Activated CD8-positive, alpha-beta memory T cell treated with anti-CD3 and anti-CD28 coated beads for 36 hours (primary cell): ENCODE data around the gene LIPN. TPM values are rescaled to one million over a fixed set of nuclear protein-coding genes. Genes with fewer than 3 reads are reported as not detected.

Experiments
- CTCF ChIA-PET: fragments of 350-600 bp; sonication (Branson Sonifier 250); formaldehyde crosslinking; loops from one replicate; lab custom pipeline; 2021; ENCODE audit warnings: antibody characterized with exemption; lab: Charles Lee
- POLR2A ChIA-PET: fragments of 350-600 bp; sonication (Branson Sonifier 250); formaldehyde crosslinking; loops from one replicate; lab custom pipeline; 2021; ENCODE audit warnings: antibody characterized with exemption; lab: Charles Lee
- total RNA-seq, 2 experiments: library from RNA; stranded (reverse); gene quantifications; one replicate each; pipeline ENCODE4 v1.2.3, GENCODE V29; 2021

The LIPN gene
- total RNA-seq, 2 experiments from 2014 or later: not detected

DNA sequence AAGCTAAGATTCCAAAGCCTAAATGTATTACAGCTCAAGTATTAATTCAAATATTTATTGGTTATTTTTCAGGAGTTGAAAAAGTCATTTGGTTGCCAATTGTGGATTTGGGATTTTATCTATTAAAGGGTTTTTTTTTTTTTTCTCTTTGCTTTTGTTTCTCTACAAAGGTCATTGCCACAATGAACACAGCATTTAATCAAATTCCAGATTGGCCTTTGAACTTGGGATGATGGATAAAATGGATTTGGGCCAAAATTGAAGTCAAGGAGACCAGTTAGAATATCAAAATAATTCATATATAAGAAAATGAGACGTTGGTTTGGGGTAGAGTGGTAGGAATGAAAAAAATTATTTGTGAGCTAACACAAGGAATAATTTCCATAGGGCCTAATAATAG, 9.6 kb downstream of the LIPN start:
- POLR2A ChIA-PET: interaction anchor here (0.6 kb wide), 1 partner anchor 304 kb away, joined by 4 read pairs; no protein-coding TSS in a partner anchor
- CTCF ChIA-PET: no interaction called here

DNA sequence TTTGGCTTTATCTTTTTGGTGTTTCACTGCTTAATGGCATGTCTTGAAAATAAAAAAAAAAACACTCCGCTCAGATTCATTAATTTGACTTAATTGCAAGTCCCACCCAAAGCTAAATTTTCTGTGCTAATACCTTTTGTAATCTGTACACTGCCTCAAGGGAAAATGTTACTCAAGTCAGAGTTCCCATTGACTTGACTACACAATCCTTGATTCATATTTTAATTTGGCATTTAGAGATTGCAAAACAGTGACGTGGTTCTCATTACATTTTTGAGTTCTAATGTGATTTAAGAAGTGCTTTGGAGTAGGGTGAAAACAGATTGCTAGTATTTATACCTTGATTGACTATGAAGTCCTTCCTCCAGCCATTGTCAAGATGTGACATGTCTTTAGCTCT, 21.4 kb downstream of the LIPN start:
- ChIA-PET CTCF (interaction anchor here (0.6 kb wide), 1 partner anchor 54 kb away, joined by 3 read pairs; no protein-coding TSS in a partner anchor), POLR2A (no interaction called here)

DNA sequence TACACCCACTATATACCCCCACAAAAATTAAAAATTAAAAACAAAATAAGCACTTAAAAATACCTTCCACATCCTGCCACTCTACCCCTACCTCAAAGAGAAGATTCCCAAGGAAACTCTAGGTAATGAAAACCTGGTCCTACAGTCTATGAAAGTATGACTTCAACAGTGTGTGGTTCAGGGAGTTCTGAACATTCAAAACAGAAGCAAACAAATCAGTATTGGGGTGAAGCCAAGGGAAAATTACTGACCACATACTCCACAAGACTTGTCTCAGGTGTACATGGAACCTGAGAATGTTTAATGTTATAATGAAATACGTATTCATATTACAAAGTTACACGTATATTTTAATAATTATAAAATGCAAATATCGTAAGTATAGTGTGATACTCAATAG, 22.4 kb downstream of the LIPN start:
- ChIA-PET CTCF (no interaction called here), POLR2A (no interaction called here)

DNA sequence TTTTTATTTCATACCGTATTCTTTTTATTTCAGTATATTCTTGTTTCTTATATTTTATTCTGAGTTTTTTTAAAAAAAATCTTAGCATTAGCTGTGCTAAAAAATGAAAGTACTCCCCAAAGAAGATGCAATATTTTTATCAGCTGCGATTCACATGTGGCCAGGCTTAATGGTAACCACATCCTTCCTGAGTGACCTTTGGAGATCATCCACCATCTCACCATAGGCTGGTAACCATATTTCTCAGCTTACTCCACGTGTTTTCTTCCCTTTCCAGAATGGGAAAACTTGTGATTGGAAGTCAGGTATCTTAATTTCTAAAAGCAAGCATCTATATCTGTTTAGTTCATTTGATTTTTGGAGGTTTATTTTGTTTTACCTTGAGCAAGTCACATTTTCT, 23.9 kb downstream of the LIPN start:
- CTCF ChIA-PET: no interaction called here

DNA sequence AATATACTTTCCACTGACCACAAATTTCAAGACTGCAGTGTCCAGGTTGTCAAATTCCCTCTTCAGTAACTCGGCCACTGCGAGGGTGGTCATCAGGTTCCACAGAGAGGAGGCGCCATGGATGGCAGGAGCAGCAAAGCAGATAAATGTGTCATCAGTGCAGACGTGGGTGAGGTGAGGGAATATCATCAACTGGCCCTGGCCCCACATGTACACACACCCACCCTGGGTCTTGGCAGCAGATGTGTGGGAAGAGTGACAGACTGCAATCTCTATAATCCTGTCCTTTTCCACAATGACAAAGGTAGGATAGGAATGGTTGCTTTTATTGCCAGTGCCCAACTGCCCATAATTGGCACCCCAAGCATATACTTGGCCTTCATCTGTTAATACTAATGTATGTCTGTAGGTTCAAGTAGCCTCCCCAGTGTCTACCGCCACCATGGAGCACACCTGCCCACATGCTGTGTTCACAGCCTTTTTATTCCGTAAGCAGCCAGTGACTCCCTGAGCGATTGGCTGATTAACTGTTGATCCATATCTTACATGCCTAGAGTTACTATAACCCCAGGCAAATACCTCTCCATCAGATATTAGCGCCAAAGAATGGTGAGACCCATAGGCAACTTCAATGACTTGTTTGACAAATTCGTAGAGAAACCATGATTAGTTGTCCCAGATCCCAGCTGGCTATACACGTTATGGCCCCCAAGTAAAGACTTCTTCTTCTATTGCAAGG, 26.4 kb downstream of the LIPN start:
- ChIA-PET CTCF (no interaction called here), POLR2A (no interaction called here)

More for the DNA sequence above, 23.9 kb downstream of the LIPN start:
- POLR2A ChIA-PET: no interaction called here

DNA sequence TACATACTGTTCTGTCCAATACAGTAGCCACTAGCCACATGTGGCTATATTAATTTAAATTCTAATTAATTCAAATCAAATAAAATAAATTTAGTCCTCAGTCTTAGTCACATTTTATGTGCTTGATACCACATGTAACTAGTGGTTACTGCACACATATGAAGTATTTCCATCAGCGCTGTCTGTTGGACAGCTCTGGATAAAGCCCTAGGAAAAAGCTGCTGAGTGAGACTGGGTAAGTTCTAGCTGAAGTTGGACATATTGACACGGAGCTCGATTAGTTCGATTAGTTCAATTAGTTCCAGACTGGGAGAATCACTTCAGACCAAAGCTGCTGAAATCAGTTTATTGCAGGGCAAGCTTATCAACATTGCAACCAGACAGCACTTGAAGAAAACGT, 27.6 kb downstream of the LIPN start:
- ChIA-PET POLR2A (no interaction called here), CTCF (no interaction called here)

DNA sequence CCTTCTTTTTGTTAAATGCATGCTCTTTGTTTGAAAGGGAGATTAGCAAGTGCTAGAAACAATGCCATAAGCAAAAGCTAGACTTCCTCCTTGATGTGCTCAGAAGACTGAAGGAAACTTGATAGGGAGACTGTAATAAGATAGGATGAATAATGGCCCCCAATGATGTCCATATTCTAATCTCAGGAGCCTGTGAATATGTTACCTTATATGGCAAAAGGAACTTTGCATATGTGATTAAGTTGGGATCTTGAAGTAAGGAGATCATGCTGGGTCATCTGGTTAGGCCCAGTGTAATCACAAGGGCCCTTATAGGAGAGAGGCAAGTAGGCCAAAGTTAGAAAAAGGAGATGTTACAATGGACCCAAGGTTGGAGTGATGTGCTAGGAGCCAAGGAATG, 29.1 kb downstream of the LIPN start:
- ChIA-PET CTCF (no interaction called here), POLR2A (no interaction called here)

DNA sequence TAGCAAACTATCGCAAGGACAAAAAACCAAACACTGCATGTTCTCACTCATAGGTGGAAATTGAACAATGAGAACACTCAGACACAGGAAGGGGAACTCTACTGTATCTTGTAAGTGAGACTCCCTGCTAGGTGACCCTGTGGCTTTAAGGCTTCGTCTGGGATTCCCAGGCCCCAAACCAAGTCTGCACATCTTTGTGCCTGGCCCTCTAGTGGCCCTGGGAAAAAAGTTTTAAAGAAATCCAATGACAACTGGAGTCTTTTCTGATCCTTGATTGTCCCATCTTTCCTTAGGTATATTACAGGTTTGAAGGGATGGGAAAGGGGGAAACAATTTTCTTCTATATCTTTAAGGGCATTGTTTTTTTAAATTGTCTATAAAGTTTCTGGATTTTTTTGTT, 32.1 kb downstream of the LIPN start:
- ChIA-PET CTCF (interaction anchor here (1.3 kb wide), 1 partner anchor 18 kb away, joined by 4 read pairs; no protein-coding TSS in a partner anchor), POLR2A (no interaction called here)

DNA sequence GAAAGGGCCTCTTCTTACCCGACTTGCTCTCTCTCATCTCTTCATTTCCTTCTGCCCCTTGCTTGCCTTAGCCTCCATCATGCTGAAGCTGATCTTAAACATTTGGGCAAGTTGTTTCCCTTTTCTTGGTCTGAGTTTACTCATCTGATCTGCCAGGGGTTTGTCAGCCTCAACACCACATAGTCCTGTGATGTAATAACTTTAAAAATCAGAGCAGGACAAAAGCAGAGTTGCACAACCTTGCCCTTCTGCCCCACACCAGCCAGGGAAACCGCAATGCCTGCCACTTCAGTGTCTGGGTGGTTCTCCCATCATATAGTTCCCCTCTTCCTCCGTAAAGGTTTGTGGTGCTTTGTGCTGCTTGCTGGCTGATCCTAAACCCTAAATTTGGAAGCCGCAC, 32.8 kb downstream of the LIPN start:
- CTCF ChIA-PET: no interaction called here
- POLR2A ChIA-PET: no interaction called here

DNA sequence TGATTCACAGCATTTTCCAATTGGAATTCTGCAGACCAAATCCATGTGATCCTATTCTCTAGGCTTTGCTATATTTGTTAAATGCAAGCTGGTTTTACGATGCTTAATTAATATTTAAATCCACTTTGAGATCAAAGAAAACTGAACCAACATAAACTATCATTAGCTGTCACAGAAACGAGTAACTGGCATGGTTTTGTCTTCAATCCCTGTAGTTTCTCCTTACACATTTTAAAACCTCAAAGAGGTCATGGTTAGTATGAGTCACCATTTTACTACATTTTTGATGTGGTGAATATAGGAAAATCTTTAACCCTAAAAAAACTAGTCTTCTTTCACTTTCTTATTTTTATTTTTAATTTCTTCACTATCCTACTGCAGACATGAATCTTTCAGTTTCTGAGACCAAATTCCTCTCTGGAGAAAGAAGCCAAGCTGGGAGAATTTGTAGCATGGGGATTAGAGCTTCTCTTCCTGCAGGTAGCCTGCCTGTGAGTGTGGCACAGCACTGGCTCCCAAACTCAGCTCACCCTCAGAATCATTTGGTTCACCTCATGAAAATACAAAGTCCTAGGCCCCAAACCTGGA, 34.0 kb downstream of the LIPN start:
- ChIA-PET CTCF (no interaction called here), POLR2A (interaction anchor here (0.5 kb wide), 1 partner anchor 907 kb away, joined by 4 read pairs; the partner anchor contains the start of gene KIF20B)

DNA sequence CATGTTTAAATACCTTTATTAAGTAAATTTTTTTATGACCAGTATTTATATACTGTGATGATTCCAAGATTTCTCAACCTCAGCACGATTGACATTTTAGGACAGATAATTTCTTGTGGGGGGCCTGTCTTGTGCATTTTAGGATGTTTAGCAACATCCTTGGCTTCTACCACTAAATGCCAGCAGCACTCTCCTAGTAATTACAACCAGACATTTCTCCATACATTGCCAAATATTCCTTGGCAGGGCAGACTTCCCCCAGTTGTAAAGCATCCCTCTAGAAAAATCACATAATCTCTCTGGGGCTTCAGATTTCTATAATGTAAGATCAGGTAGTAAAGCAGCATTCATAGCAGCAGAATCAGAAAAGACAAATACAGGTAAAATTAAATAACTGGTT, 34.9 kb downstream of the LIPN start:
- ChIA-PET POLR2A (no interaction called here), CTCF (no interaction called here)

DNA sequence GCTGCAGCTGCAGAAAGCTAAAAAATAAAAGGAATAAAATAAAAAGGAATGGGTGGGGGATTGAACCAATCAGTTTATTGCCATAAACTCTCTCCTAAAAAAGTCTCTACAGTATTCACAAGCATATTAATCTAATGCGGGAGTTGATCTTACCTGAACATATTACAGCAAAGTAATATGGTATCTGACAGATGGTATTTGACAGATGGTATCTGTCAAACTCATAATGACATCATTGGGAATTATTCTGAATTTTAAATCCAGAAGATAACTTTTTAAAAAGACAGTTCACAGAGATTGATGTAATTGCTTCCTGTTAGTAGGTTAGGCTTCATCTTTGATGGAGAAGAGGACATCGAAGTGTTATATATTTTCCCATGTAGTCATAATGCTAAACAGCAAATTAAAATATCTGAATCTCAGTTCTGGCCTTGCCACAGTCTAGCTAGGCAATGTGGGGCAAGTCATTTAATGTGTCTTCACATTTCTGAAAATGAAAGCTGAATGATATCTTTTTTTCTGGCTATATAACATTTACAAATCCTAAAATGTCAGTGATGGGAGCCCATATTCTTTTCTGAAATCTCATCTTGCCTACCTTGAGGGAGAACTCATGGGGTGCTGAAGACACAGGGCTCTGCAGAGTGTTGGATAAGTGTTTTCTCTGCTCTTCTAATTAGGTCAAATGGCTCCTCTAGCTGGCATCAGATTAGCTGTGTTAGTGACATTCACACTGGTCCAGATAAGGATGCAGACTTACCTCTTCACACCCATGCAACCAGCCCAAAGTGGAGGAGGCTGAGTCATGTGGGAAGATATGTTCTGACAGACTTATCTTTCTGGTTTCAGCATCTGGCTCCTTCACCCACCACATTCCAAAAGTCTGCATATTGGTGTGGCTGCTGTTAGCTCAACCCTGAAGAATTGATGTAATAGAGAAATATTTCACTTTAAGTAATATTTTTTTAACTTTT, 40.6 kb downstream of the LIPN start:
- POLR2A ChIA-PET: no interaction called here
- CTCF ChIA-PET: no interaction called here

DNA sequence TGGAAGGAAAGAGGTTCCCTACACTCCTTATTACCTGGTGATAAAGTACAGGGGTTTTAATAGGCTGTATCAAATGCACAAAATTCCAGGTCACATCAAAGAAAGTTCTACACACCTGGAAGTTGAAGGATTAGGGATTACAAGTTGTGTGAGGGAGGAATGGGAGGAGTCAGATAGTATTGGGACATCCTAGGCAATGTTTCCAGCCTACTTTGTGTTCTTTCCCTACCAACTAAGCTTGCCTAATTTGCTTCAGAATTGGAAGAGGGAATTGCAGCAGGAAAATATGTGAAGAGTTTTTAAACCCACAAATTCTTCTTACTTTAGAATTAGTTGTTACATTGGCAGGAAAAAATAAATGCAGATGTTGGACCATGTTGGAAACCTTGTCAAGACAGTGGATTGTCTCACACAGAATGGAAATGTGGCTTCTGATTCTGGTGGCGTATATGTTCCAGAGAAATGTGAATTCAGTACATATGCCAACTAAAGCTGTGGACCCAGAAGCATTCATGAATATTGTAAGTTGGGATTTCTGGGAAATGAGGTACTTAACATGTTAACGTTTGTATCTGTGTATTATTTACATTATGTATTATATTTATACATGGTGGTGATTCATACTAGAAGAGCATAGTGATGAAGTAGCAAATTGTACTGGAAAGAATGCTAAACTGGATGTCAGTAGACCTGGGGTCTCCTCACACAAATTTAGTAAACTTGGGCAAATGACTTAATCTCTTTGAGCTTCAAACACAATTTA, 42.9 kb downstream of the LIPN start, which contains the start of gene LIPM:
TSS of gene LIPM (plus strand) at position 208 of the 763 bp plus-strand sequence. CDS start at position 375, 167 bp downstream.
- POLR2A ChIA-PET: no interaction called here
- CTCF ChIA-PET: no interaction called here

DNA sequence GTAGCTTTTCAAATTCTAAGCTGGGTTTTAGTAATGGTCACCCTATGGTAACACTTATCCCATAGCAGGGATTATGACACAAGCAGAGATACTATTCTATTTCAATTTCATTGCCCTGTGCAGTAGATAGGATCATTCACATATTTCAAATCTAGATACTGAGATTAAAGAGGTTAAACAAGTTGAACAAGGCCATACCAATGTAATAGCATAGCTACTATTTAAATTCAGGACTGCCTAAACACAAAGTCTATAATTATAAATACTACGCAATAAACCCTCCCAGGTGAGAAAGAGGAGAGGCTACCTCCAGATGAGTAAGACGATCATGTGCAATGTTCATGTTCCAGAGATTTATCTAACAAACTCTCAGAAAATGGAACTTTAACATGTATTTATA, 43.8 kb downstream of the LIPN start:
- ChIA-PET POLR2A (no interaction called here), CTCF (no interaction called here)

DNA sequence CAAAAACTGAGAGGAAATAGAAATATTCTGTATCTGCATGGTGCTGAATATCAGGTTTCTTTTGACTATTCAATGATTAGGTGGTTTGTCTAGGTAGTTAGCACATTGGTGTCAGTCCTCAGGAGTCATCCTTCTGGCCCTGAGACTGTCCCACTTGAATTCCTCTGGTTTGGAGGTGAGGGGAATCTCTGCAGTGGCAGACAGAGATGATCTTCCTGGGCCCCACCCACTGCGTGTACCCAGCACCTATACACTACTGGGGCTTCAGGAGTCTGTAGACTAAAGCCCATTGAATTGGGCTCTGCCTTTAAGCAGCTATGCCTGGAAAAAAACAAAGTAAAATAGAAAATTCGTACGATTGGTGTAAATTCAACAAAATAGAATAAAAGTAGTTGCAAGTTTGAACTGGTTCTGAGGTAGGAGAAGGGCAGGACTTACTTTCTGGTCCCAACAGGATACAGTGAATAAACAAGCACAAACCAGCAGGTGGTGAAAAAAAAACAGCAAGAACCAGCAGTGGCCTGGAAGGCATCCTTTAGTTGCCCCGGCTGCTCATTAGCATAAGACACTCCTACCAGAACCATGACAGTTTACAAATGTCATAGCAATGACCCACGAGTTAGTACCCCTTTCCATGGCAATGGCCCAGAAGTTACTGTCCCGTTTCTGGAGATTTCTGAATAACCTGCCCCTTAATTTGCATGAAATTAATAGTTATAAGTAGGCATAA, 44.4 kb downstream of the LIPN start:
- POLR2A ChIA-PET: no interaction called here
- CTCF ChIA-PET: no interaction called here

DNA sequence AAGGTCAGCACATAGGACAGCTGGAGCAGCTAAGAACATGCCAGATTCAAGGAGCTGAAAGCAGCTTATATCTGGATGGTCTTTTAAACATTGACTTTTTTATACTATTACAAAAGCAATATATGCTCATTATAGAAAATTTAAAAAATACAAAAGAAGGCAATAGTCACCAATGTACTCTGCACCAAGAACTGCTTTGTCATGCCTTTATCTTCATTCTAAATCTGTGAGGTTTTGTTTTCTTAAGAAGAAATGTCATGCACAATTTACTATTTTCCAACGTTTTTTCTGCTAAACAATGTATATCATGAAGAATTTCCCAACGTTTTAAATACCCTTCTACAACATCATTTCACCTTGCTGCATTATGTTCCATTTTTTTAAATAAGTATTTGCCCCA, 45.5 kb downstream of the LIPN start:
- CTCF ChIA-PET: no interaction called here
- POLR2A ChIA-PET: no interaction called here

DNA sequence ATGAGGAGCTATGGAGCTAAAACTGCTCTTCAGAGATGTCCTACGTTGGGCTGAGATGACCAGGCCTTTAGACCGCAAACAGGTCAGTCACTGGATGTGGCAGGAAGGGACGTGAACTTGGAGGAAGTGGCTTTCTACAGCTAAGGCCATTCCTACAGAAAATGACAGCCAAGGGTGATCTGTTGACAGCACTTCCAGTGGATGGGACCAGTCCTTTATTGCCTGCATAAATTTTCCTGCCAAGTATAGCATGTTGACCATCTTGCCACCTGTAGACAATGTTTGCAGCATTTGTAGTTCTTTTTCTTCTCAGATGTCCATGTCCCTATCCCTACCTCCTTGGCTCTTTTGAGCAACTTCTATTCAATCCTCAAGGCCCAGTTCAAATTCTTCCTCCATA, 46.1 kb downstream of the LIPN start:
- ChIA-PET POLR2A (no interaction called here), CTCF (no interaction called here)

DNA sequence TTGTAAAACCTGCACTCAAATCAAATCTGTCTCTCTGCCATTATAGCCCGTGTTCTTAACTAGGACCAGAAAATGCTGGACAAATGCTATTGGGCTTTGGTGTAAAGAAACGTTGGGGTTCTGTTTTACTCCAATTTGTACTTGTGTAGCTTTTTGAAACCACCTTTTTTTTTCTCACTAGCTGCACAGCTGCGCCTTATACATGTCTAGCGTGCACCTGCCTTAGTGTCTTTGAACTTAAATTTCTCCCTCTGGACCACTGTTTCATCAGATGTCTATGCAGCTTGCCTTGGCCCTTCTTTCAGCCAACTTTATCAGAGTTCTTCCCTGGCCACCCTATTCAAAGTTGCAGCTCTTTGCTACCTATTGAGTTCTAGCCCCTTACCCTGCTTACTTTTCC, 49.8 kb downstream of the LIPN start:
- CTCF ChIA-PET: interaction anchor here (0.8 to 1.7 kb wide), 5 partner anchors 12 to 124 kb away, joined by 3 to 5 read pairs (median 4); partner anchors contain the start of genes LIPK and LIPN
- POLR2A ChIA-PET: no interaction called here
